ENCODE measurements around the gene AMFR.

The AMFR gene

GRCh38 chr16:56349086-56349415, 76.3 kb downstream of the AMFR start:
- in situ Hi-C loops (cut with MboI; ENCODE audit: low sequenced_read_pairs) = no loop called here

GRCh38 chr16:56348168-56349085, 76.9 kb downstream of the AMFR start:
- in situ Hi-C loops (cut with MboI; ENCODE audit: low sequenced_read_pairs) = no loop called here

- in situ Hi-C loops (cut with MboI; ENCODE audit: low sequenced_read_pairs) = no loop called here
These were observed 77.7 kb downstream of the AMFR start for GRCh38 chr16:56347670-56348069.

GRCh38 chr16:56347166-56347565, 78.2 kb downstream of the AMFR start:
- in situ Hi-C loops (cut with MboI; ENCODE audit: low sequenced_read_pairs) = no loop called here

- in situ Hi-C loops (cut with MboI; ENCODE audit: low sequenced_read_pairs) = no loop called here
These were observed 79.0 kb downstream of the AMFR start for GRCh38 chr16:56346131-56346890.

- in situ Hi-C loops (cut with MboI; ENCODE audit: low sequenced_read_pairs) = no loop called here
These were observed 79.8 kb downstream of the AMFR start for GRCh38 chr16:56345406-56346050.

GRCh38 chr16:56344518-56345405, 80.6 kb downstream of the AMFR start:
- in situ Hi-C loops (cut with MboI; ENCODE audit: low sequenced_read_pairs) = no loop called here

- in situ Hi-C loops (cut with MboI; ENCODE audit: low sequenced_read_pairs) = no loop called here
These were observed 81.5 kb downstream of the AMFR start for GRCh38 chr16:56343661-56344517.

- in situ Hi-C loops (cut with MboI; ENCODE audit: low sequenced_read_pairs) = no loop called here
These were observed 83.5 kb downstream of the AMFR start for GRCh38 chr16:56341656-56342399.

- in situ Hi-C loops (cut with MboI; ENCODE audit: low sequenced_read_pairs) = no loop called here
These were observed 84.4 kb downstream of the AMFR start for GRCh38 chr16:56340864-56341365.

GRCh38 chr16:56340416-56340815, 84.9 kb downstream of the AMFR start:
- in situ Hi-C loops (cut with MboI; ENCODE audit: low sequenced_read_pairs) = no loop called here

- in situ Hi-C loops (cut with MboI; ENCODE audit: low sequenced_read_pairs) = no loop called here
These were observed 85.7 kb downstream of the AMFR start for GRCh38 chr16:56339431-56340195.

GRCh38 chr16:56338566-56339318, 86.6 kb downstream of the AMFR start:
- in situ Hi-C loops (cut with MboI; ENCODE audit: low sequenced_read_pairs) = no loop called here

GRCh38 chr16:56337858-56338325, 87.5 kb downstream of the AMFR start:
- in situ Hi-C loops (cut with MboI; ENCODE audit: low sequenced_read_pairs) = no loop called here

- in situ Hi-C loops (cut with MboI; ENCODE audit: low sequenced_read_pairs) = no loop called here
These were observed 88.1 kb downstream of the AMFR start for GRCh38 chr16:56337131-56337857.

GRCh38 chr16:56336711-56337110, 88.6 kb downstream of the AMFR start:
- in situ Hi-C loops (cut with MboI; ENCODE audit: low sequenced_read_pairs) = no loop called here

Measured in HL-60/S4 treated with phorbol 12-myristate 13-acetate at 8.2 ng/mL for 4 days and 3 days (cell line).